SH-SY5Y (cell line): ENCODE results near the gene SPATA12.

ENCODE experiments used
- GATA2 ChIP-seq: IDR thresholded peaks from 2 replicates; pipeline ENCODE4 v1.6.1; 2011; ENCODE audit warnings: mild to moderate bottlenecking, low read depth, low read length
- GATA3 ChIP-seq: IDR thresholded peaks from 2 replicates; pipeline ENCODE4 v1.6.1; 2011; ENCODE audit warnings: low read depth, mild to moderate bottlenecking, low read length, moderate library complexity

GRCh38 chr3:57088503-57088902, 28.0 kb downstream of the SPATA12 start:
- TF ChIP-seq GATA2 (no peak), GATA3 (no peak)
